IPS DF 19.7 (cell line): ENCODE results near the gene KLHL21.
"Not testable (repeated sequence)": the region's sequence is repeated elsewhere in the genome, so short reads cannot be mapped to it uniquely, and the experiment has no call there.

Source experiments
- DNase-seq: peaks from one replicate; pipeline ENCODE4 v3.0.0-alpha.2; 2013; ENCODE audit warnings: low read depth, low spot score

KLHL21 gene

GRCh38 chr1:6584126-6585080 lies 18.3 kb downstream of the KLHL21 start:
- no peak for DNase-seq

DNA sequence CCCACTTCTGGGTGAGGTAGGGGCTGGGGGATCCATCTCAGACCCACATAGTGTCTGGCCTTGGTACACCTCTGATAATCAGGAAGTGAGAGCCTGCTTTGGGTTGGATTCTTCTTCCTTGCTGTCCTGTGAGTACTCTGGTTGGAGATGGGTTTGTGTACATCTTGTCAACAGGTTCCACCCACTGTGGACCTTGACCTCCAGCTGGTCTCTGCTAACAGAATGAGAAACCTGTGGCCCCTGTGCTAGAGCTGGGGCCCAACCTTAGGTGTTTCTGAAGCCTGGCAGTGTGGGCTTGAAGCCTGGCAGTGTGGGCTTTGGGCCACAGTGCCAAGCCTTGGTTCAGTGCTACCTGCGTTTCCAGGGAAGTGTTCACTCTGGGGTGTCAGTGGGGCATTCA lies 20.3 kb downstream of the KLHL21 start:
- DNase-seq = no peak

DNA sequence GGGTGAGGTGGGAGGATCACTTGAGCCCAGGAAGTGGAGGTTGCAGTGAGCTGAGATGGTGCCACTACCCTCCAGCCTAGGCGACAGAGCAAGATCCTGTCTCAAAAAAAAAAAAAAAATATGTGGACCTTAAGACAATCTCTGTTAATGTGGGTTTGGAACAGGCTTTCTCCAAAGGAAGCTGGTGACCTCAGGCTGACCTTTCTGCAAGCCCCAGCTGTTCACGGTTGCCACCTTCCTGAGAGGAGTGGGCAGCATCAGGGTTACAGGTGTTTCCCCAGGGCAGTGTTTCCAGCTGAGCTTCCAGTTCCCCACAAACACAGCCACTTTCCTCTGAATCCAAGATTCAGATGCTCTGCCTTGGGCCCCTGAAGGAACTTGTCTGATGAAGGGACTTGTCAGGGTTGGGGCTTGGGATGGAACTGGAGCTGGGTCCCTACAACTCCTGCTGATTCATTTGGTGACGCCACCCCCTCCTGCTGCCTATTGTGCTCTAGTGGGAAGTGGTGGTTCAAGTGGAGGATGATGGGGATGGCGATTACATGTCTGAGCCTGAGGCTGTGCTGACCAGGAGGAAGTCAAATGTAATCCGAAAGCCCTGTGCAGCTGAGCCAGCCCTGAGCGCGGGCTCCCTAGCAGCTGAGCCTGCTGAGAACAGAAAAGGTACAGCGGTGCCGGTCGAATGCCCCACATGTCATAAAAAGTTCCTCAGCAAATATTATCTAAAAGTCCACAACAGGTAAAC lies 20.9 kb downstream of the KLHL21 start:
- no peak for DNase-seq

DNA sequence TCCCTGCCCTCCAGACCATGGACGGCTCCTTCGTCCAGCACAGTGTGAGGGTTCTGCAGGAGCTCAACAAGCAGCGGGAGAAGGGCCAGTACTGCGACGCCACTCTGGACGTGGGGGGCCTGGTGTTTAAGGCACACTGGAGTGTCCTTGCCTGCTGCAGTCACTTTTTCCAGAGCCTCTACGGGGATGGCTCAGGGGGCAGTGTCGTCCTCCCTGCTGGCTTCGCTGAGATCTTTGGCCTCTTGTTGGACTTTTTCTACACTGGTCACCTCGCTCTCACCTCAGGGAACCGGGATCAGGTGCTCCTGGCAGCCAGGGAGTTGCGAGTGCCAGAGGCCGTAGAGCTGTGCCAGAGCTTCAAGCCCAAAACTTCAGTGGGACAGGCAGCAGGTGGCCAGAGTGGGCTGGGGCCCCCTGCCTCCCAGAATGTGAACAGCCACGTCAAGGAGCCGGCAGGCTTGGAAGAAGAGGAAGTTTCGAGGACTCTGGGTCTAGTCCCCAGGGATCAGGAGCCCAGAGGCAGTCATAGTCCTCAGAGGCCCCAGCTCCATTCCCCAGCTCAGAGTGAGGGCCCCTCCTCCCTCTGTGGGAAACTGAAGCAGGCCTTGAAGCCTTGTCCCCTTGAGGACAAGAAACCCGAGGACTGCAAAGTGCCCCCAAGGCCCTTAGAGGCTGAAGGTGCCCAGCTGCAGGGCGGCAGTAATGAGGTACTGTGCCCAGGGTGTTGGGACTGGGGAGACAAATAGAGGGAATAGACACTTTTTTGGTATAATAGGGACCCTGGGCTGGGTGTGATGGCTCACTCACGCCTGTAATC lies 21.9 kb downstream of the KLHL21 start:
- no peak for DNase-seq

DNA sequence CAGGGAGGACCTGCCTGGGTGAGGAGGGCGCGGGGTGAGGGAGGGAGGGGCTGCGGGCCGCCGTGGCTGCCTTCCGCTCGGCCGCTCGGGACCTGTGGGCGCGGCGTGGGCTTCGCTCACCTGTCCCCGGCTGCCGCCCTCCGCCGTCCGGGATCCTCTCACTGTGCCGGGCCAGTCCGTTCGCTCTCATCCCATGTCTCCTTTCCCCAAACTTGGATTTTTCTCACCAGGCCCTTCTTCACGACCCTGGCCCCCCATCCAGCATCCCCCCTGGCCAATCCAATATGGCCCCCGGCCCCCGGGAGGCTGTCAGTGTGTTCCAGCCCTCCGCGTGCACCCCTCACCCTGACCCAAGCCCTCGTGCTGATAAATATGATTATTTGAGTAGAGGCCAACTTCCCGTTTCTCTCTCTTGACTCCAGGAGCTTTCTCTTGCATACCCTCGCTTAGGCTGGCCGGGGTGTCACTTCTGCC lies 22.5 kb downstream of the KLHL21 start:
- no peak for DNase-seq

- peak; percentile 82 for DNase-seq
These were observed 23.1 kb downstream of the KLHL21 start, which contains the start of gene ZBTB48 for GRCh38 chr1:6579374-6580118. Gene ZBTB48, plus strand, starts transcription at chr1:6579994. Its CDS starts 616 bp downstream, at chr1:6580610.

GRCh38 chr1:6578624-6579373 lies 23.9 kb downstream of the KLHL21 start:
- no peak for DNase-seq

DNA sequence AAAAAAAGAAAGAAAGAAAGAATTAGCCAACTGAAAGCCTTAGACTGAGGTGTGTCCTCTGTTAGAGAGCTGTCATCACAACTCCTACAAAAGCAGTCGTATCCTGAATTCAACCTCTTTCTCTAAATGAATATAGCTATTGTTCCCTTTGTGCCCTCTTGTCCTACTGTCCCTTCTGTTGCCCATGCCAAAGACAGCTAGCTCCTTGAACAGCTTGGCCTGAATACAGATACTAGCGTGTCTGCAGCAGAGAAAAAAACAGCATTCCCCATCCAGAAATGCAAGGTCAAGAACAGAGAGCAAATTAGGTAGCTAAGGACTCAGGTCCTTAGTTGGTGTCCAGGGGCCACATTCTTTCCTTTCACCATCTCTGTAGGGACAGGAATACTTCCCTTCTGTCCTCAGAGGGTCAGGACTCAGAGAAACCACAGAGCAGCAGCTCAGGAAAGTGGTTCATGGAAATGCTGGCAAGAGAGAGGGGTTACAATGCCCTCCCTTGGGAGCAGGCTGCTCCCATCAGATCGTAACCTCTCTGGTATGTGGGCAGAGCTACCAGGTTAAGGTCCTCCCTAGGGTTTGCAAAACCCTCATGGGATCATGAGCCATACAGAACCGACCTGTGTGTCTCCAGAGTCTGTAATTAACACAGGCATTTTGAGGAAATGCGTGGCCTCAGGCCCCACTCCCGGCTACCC lies 24.7 kb downstream of the KLHL21 start:
- no peak for DNase-seq

GRCh38 chr1:6574818-6575217 lies 27.9 kb downstream of the KLHL21 start:
- DNase-seq = no peak

GRCh38 chr1:6574025-6574620 lies 28.5 kb downstream of the KLHL21 start:
- DNase-seq = no peak

GRCh38 chr1:6572653-6573383 lies 29.9 kb downstream of the KLHL21 start:
- no peak for DNase-seq

DNA sequence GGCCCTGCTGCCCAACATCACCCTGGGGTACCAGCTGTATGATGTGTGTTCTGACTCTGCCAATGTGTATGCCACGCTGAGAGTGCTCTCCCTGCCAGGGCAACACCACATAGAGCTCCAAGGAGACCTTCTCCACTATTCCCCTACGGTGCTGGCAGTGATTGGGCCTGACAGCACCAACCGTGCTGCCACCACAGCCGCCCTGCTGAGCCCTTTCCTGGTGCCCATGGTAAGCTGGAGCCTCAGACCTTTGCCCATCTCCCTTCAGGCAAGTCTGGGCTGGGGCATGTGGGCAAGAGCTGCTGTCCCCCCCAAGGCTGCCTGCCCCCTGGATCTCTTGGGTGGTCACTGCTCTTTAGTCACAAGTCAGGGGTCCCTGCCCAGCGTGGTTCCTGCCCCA lies 31.7 kb downstream of the KLHL21 start:
- DNase-seq = no peak

- no peak for DNase-seq
These were observed 32.6 kb downstream of the KLHL21 start for GRCh38 chr1:6570100-6570499.

GRCh38 chr1:6569033-6569432 lies 33.6 kb downstream of the KLHL21 start:
- DNase-seq = no peak

- DNase-seq = no peak
These were observed 42.4 kb downstream of the KLHL21 start for GRCh38 chr1:6560267-6560666.

DNA sequence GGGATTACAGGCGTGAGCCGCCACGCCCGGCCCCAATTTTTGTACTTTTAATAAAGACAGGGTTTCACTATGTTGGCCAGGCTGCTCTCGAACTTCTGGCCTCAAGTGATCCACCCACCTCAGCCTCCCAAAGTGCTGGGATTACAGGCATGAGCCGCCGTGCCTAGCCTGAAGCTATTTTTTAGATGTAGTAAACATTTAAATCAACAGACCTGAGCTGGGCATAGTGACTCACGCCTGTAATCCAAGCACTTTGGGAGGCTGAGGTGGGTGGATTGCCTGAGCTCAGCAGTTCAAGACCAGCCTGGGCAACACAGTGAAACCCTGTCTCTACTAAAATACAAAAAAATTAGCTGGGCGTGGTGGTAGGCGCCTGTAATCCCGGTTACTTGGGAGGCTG lies 43.5 kb downstream of the KLHL21 start:
- DNase-seq = not testable (repeated sequence)

DNA sequence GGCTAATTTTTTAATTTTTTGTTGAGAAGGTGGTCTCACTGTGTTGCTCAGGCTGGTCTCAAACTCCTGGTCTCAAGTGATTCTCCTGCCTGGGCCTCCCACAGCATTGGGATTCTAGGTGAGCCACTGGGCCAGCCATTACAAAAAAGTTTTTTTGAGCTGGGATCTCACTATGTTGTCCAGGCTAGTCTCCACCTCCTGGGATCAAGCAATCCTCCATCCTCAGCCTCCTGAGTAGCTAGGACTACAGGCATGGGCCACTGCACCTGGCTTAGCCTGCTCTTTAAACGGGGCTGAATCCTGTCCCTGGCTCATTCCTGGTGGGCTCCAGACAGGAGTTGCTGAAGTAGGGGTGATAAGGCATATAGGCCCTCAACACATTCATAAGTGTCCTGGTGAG lies 45.1 kb downstream of the KLHL21 start:
- DNase-seq = no peak
